ENCODE data around the gene PRKCD.
A peak's percentile ranks its signal among the peaks of the same experiment; 100 is the strongest.

Gene PRKCD

DNA sequence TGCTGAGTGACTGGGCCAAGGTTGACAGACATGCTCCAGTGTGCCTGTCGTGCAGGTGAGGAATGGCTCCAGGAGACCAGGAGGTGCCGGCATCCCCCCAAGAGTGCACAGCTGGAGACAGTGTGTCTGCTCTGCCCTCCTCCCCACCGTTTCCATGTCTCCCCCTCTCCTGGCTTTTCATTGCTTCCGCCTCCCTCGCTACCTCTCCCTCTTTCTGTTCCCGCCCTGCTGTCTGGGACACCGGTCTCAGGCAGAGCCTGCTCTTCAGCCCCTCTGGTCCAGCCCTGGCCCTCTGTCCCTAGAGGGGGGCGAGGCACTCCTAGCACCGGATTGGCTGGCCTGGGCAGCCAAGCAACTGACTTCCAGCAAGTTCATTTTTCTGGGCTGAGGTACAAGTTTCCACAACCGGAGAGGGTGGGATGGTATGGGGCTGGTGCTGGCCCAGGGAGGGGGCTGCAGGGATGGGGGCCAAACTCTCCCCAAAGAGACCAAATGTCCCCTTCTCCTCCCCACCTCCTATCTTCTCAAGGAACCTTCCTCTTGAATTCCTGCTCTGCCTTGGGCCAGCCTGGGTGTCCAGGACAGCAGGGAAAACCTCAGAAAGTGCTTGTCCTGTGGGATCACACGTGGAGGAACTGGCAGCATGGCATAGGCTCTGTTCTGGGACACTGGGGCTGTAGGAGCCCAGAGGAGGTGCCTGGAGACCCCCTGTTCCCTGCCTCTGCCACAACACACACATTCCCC lies 32.6 kb downstream of the PRKCD start:
- no peak for DNase-seq

DNA sequence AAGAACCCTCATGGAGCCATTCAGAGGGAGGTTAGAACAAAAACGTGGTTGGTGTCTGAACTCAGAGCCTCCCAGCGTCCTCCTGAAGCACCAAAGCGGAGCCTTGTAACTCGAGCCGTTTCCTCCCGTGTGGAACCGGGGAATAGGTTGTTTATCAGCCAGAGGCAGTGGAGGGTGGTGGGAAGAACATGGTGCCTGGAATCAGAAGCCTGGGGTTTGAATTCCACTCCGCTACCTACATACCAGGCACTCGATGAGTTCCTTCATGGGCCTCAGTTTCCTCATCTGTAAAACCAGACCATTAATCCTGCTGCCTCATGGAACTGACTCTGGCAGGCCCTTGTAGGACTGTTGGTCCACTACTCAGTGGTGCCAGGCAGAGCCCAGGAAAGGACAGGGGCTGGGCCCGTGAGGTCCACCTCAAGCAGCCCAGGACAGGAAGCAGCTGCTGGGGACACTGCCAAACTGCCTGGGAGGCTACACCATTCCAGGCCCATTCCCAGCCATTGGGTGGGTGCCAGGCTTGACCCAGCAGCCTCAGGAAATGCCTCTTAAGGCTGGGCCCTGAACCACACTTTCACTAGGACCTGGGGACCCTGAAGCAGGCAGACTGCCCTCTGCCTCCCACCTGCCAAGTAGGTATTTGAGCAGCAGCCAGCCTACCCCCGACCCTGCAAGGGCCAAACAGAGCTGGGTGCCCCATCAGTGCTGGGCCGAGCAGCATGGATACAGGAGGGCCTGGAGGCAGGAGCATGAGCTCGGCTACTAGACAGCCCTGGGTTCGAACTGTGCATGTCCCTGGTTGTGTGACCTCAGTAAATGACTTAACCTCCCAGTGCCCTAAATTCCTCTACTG lies 33.4 kb downstream of the PRKCD start:
- no peak for DNase-seq

DNA sequence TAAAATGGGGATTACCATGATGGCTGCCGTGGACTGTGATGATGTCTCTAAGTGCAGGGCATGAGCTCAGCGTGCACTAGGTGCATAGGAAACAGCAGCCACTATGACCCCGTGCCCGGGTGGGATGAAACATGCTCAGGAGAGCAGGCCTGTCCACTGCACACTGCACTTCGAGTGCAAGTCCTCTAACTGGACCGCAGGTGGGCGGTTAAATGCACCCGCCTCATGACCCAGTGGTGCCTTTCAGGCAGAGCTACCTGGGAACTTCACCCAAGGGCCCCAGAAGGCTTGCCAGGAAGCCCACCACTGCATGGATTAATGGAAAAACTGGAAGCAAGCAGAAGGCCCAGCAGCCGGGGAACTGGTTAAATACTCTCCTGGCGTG lies 34.0 kb downstream of the PRKCD start:
- no peak for DNase-seq

DNA sequence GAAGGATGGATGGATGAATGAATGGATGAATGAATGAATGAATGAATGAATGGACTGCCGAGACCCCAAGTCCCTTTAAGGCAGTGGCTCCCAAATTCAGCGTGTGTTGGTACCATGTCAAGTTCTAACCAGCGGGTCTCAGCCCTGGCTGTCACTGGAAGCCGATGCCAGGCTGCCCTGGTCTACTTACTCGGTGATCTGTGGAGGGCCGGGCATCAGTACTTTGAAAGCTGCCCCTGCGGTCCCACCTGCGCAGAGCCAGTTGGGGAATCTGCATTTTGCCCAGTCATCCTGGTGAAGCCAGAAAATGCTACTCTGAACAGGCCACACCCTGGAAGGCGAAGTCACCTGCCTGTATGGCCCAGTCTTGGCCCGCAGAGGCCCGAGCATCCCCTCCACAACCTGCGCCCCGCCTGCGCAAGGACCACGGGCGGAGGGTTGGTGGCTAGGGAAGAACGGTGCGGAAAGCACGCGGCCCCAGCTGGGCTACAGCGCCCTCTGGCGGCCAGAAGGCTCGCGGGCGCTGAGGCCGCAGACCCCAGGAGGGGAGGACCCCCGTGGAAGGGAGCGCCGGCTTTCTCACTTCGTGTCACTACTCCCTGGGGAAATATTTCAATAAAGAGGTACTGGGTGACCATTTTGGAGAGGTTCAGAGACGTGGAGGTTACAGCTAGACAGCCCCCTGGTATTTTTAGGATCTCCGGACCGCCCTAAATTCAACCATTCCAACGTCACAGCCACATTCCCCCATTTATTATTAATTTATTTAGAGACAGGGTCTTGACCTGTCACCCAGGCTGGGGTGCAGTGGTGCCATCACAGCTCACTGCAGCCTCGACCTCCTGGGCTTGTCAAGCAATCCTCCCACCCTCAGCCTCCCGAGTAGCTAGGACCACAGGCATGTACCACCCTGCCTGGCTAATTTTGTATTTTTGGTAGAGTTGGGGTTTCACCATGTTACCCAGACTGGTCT lies 34.9 kb downstream of the PRKCD start:
- peak; percentile 68 for DNase-seq

DNA sequence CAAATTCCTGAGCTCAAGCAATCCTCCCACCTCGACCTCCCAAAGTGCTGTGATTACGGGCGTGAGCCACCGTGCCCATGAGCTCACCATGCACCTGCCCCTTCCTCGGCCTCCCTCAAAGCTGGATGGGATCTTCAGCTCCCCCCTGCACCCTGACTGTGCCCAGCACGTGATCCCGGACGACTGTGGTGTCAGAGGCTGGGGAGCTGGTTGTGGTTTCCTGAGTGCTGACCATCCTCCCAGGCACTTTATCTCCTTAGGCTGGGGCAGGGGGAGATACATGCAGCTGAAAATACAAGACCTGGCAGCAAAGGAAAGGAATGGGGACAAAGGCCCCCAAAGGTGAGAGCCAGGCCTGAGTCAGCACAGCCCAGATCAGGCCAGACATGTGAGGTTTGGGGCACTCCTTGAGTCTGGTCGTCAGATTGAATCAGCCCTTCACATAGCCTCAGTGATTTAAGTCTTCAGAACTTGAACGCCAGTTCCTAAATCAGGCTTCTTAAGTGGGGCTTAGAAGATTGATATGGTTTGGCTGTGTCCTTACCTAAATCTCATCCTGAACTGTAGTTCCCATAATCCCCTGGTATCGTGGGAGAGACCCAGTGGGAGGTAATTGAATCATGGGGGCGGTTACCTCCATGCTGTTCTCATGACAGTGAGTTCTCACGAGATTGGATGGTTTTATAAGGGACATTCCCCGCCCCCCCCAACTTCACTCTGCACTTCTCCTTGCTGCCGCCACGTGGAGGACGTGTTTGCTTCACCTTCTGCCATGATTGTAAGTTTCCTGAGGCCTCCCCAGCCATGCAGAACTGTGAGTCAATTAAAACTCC lies 35.8 kb downstream of the PRKCD start:
- DNase-seq: peak; percentile 62

DNA sequence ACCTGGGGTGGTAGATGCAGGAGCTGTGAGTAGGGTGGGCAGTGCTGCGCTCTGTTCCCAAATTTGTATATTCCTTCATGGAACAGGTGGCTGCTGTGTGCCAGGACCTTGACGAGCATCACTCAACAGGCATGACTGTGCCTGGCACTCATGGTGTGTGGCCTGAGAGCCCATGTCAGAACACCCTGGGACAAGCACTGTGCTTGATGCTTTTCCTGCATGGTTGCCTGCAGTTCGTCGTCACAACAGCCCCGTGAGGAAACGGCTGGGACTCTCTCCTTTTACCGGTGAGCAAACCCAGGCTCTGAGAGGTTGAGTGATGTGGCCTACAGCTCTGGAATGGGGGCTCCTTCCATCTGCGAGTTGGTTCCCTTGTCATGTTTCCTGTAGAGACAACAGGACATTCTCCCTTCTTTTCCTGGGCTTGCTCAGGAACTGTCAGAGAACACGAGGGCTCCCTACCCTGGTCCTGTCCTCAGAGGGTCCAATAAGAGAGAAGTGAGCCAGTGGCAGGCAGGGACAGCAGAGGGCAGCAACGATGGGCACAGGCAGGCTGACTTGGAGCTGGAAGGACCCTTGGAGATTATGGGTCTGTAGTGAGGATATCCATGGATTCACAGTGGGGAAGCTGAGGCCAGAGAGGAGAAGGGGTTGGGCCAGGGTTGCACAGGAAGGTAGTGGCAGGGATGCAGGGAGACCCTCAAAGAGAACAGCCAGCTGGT lies 37.4 kb downstream of the PRKCD start:
- DNase-seq: no peak

DNA sequence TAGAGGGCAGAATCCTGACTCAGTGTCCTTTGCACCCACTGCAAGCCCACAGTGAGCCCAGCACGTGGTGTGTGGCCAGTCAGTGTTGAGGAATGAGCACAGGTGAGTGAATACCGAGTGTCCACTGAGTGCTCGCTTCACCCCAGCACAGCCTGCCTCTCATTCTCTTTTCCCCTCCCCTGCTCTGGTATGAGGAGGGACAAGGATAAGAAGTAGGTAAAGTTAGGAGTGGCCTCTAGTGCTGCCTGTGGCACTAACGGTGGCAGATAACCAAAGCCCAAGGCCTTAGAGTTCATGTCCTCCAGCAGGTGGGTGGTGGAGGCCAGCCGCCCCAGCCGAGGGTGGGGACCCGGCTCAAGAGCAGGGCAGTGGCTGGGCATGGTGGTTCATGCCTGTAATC lies 38.0 kb downstream of the PRKCD start:
- DNase-seq: no peak

DNA sequence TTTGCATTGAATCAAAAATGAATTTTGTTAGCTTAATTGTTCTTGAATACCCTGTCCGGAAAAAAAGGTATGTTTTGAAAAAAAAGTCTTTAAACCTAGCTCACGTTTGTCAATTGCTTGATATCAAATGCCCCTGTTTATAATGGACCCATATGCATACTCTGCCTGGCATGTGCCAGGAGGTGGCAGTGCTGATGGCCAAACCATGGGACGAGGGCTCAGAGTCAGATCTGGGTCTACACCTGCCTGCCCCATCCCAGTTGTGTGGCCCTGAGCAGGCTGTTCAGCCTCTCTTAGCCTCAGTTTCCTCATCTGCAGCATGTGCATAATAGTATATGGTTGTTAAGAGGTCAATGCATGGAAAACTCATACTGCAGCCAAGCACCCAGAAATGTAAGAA lies 38.8 kb downstream of the PRKCD start:
- no peak for DNase-seq

DNA sequence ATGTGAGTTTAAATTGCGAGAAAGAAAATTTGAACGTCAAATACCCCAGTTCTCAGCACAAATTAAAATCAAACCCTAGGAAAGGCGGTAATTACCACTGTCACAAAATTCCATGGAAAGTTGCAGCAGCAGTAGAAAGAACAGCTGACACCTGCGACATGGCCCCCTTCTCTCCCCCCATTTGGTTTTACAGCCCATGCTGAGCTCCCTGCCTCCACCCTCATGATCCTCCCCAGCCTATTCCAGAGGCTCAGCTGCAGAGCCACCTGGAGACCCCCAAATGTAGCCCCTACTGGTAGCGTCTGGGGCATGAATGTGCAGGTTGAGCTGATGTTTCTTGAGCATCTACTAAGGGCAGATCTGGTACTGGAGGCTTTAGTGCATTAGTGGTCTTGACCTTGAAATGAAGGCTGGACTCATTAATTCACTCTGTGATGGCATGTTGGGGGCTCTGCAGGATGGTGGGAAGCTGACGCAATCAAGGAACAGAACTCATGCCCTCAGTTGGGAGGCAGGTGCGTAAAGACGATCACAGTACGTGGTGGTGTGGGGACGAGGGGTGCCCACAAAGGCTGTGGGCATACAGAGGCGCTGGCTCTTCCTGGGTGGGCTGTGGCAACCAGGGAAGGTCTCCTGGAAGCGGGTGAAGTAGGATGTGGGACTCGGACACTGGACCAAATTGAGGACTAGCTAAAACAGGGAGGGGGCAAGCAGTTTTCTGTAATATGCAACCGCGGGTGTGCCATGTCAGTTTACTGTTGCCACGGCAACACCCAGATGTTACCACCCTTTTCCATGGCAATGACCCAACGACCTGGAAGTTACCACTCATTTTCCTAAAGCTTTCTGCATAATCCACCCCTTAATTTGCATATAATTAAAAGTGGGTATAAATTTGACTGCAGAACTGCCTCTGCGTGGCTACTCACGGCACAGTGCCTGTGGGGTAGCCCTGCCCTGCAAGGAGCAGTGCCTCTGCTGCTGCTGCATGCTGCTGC lies 39.8 kb downstream of the PRKCD start:
- no peak for DNase-seq

DNA sequence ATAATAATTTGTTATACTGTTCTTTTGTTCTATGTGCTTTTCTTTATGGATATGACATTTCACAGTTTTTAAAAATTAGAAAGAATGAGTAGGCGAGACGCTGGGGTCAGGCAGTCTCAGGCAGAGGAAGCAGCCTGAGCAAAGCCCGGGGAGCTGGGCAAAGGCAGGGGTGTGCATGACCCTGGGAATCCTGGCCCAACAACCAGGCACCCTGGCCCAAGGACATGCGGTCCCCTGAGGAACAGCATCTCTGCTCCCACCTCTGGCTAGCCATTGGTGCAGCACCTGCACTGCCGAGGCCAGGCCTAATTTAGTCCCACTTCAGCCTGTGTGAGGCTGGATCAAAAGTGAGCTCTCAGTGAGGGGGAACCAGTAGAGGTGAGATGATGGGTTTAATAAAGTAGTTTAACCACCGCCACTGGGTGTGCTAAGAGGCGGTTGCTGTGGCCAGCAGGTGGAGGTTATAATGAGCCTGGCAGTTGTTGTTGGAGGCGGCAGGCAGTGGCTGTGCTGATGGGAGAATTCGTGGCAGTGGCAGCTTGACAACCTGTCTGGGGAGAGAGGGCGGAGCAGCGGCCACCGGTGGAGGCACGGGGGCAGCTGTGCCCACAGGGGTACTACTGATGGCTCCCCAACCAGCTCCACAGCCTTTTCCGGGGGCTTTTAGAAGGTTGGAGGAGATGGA lies 41.5 kb downstream of the PRKCD start:
- no peak for DNase-seq

DNA sequence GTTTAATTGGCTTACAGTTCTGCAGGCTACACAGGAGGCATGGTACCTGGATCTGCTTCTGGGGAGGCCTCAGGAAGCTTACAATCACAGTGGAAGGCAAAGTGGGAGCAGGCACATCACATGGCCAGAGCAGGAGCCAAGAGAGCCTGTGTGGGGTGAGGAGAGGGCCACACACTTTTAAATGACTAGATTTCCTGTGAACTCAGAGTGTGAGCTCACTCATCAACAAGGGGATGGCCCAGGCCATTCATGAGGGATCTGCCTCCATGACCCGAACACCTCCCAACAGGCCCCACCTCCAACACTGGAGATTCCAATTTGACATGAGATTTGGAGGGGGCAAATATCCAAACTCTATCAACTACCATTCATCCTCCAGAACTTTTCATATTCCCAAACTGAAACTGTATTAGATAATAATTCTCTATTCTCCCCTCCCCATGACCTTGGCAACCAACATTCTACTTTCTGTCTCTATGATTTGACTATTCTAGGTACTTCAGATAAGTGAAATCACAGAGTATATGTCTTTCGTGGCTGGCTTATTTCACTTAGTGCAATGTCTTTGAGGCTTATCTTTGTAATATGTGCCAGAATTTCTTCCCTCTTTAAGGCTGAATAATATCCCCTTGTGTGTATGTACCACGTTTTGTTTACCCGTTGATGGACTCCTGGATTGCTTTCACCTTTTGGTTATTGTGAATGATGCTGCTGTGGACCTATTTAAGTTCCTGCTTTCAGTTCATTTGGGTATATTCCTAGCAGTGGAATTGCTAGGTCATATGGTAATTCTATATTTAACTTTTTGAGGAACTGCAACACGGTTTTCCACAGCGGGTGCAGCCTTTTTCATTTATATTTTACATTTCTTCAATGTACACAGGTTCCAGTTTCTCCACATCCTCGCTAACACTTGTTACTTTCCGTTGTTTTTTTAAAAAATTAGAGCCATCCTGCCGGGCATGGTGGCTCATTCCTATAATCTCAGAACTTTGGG lies 51.0 kb downstream of the PRKCD start:
- DNase-seq: no peak

DNA sequence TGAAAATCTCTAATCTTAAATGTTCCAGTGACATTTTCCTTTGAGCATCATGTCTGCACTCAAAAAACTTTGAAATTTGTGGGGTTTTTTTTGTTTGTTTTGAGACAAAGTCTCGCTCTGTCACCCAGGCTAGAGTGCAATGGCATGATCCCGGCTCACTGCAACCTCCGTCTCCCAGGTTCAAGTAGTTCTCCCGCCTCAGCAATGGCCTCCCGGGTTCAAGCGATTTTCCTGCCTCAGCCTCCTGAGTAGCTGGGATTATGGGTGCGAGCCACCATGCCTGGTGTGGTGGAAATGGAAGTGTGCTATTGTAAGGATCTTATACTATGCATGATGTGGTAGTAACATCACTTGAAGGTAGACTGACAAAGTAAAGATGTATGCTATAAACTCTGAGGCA lies 52.3 kb downstream of the PRKCD start:
- DNase-seq: no peak

DNA sequence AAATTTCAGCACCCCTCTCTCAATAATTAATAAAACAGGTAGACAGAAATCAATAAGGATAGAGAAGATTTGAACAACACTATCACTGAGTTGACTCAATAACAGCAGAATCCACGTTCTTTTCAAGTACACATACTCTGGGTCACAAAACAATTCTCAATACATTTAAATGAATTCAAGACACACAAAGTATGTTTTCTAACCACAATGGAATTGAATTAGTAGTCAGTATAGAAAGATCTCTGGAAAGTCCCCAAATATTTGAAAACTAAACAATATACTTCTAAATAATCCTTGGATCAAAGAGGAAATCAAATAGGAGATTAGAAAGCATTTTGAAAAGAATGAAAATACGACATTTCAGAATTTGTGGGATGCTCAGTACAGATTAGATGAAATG lies 54.8 kb downstream of the PRKCD start:
- DNase-seq: no peak

DNA sequence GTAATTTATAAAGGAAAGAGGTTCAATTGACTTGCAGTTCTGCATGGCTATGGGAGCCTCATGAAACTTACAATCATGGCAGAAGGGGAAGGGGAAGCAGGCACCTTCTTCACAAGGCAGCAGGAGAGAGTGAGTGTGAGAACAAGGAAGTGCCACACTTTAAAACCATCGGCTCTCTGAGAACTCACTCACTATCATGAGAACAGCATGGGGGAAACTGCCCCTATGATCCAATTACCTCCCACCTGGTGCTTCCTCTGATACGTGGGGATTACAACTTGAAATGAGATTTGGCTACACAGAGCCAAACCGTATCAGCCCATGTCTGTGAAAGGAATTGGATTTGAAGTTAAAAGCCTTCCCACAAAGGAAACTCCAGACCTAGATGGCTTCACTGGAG lies 55.7 kb downstream of the PRKCD start:
- no peak for DNase-seq

DNA sequence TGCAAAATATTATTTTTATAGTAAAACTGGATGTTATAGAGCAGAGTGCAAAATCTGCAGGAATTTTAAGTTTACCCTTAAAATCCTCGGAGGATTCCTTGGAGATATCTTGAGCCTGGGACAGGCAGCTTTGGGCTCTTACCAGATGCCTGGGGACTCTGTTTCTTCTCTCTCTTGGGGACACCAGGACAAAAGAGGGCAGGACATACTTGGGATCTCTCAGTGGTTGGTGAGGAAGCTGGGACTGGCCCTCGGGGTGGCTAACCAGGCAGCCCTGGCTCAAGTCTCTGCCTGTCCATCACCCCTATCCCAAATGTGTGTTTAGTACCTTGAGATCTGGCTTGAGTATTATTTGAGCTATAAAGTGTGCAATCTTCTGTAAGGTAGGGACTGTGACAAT lies 56.2 kb downstream of the PRKCD start:
- DNase-seq: no peak

DNA sequence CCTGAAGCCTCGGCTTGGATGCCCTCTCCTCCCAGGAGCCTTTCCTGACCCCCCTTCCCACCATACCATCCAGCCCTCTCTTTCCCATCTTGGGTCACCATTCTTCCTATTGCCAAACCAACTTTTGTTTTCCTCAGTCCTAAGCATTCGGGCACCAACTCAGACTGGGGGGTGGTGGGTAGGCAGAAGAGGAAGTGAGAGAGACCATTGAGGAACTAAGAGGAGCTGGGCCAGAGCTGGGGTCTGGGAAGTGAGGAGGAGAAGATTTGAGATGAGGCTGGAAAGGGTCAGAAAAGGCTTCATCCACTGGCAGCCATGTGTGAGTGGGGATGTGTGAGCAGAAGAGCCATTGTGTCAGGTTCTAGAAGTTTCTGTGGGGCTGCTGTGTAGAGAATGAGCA lies 57.1 kb downstream of the PRKCD start:
- no peak for DNase-seq

DNA sequence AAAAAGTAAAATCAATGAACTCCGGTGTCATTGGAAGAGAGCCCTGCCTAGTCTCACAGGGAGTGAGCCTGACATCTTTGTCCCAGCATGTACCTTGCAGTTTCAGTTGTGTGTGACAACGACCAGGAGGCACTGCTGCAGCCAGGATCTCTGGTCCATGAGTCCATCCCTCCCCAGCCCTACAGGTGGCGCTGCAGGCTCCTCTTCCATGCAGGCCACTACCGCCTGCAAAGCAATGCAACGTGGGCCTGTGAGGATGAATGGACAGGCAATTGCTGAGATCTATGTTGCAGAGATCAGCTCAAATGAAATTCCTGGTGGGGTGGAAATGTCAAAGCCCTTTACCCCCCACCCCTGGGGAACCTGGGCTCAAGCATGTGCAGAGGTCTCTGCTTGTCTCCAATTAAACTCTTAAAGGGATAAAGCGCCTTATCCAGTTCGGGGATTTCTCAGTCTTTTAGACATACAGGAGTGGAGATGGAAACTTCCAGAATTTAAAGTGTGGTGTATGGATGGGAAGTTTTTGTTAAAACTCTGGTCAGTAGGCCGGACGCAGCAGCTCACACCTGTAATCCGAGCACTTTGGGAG lies 59.0 kb downstream of the PRKCD start:
- DNase-seq: peak; percentile 91

DNA sequence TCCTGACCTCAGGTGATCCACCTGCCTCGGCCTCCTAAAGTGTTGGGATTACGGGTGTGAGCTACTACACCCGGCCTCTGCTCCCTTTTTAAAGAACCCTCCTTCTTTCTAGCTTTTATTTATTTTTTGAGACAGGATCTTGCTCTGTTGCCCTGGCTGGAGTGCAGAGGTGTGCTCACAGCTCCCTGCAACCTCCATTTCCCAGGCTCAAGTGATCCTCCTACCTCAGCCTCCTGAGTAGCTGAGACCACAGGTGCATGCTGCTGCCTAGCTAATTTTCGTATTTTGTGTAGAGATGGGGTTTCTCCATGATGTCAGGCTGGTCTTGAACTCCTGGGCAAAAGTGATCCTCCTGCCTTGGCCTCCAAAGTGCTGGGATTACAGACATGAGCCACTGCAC lies 60.3 kb downstream of the PRKCD start:
- DNase-seq: no peak

All from activated CD4-positive, alpha-beta T cell treated with anti-CD3 and anti-CD28 coated beads, Interleukin-2, Interleukin-6, amounts not matched to agents 100 ng/mL and 50 ng/mL, durations not matched to agents 16 hours and 8 hours (primary cell).